HL-60 (cell line): ENCODE results near the gene TFCP2.

Source experiments
- DNase-seq, 2 experiments: peaks; one replicate each; pipeline ENCODE4 v3.0.0-alpha.2; 2010 to 2020; ENCODE audit warnings: low read depth in 1 of 2, low spot score in 1 of 2
- H3K27ac ChIP-seq: fragments of 250-450 bp; sonication (Bioruptor Pico); replicated peaks from 2 replicates; pipeline ENCODE4 v1.5.1; 2020; ENCODE audit warnings: mild to moderate bottlenecking, moderate library complexity
- H3K27me3 ChIP-seq: fragments of 250-450 bp; sonication (Bioruptor Pico); 2 replicates; pipeline ENCODE4 v1.5.1; 2021; ENCODE audit warnings: mild to moderate bottlenecking, moderate library complexity; ENCODE audit not compliant: insufficient read depth, poor library complexity, severe bottlenecking
- H3K4me3 ChIP-seq: replicated peaks from 2 replicates; pipeline ENCODE4 v1.5.1; 2011; ENCODE audit warnings: mild to moderate bottlenecking, control low read depth, low read length; ENCODE audit not compliant: insufficient read depth
- GABPA ChIP-seq: IDR thresholded peaks from 2 replicates; pipeline ENCODE4 v1.6.1; 2012; ENCODE audit warnings: low read depth
- POLR2AphosphoS5 ChIP-seq: IDR thresholded peaks from 2 replicates; pipeline ENCODE4 v1.6.1; 2012; ENCODE audit warnings: low read depth
- REST ChIP-seq: IDR thresholded peaks from 2 replicates; pipeline ENCODE4 v1.6.1; 2012; ENCODE audit warnings: low read depth; ENCODE audit not compliant: insufficient replicate concordance
- SPI1 ChIP-seq: IDR thresholded peaks from 2 replicates; pipeline ENCODE4 v1.6.1; 2012; ENCODE audit warnings: low read depth, mild to moderate bottlenecking, borderline replicate concordance
- TF ChIP-seq, protein P1 (sequence below): IDR thresholded peaks from one replicate; pipeline ENCODE4 v1.5.1; 2011; ENCODE audit warnings: low read length, control low read depth, inconsistent platforms; ENCODE audit not compliant: insufficient read depth

TFCP2 gene

DNA sequence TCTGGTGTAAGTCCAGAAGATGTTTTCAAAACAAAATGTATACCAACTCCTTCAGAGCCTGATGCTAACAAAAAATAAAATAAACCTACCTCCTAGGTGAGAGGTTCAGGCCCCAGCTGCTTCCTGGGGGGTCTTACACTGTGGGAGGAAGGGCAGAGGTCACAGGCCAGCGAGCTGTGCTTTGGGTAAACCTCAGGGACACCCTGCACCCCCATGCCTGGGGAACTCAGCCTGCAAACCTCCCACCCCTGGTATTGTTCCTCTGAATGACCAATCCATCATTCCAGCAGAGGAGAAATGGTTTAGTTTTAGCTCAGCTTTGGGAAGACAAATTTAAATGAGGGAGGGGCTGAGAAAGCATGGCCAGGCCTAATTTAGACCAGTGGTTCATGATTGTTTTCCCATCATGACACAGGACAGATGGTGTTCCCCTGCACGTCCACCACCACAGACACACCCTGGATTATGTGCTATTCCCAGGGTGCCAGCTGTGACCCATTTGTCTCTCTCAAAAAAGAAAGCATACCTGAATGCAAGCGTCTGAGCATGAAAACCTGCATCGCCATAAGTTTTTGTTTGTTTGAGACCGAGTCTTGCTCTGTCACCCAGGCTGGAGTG is 14.5 kb upstream of the TFCP2 start:
- no peaks in the 10 kb centered on the region for H3K27me3 ChIP-seq
- no peak for DNase-seq
- H3K4me3 ChIP-seq = no peak overlapping the region
- TF ChIP-seq GABPA (no peak), SPI1 (no peak), REST (no peak), POLR2AphosphoS5 (no peak)
- TF ChIP-seq, protein P1, sequence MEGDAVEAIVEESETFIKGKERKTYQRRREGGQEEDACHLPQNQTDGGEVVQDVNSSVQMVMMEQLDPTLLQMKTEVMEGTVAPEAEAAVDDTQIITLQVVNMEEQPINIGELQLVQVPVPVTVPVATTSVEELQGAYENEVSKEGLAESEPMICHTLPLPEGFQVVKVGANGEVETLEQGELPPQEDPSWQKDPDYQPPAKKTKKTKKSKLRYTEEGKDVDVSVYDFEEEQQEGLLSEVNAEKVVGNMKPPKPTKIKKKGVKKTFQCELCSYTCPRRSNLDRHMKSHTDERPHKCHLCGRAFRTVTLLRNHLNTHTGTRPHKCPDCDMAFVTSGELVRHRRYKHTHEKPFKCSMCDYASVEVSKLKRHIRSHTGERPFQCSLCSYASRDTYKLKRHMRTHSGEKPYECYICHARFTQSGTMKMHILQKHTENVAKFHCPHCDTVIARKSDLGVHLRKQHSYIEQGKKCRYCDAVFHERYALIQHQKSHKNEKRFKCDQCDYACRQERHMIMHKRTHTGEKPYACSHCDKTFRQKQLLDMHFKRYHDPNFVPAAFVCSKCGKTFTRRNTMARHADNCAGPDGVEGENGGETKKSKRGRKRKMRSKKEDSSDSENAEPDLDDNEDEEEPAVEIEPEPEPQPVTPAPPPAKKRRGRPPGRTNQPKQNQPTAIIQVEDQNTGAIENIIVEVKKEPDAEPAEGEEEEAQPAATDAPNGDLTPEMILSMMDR = no peak
- H3K27ac ChIP-seq = no peak overlapping the region

GRCh38 chr12:51186465-51187085 is 13.6 kb upstream of the TFCP2 start:
- no peak overlapping the region for H3K4me3 ChIP-seq
- TF ChIP-seq REST (no peak), POLR2AphosphoS5 (no peak), GABPA (no peak), SPI1 (no peak)
- TF ChIP-seq, protein P1 = no peak
- no peak for DNase-seq
- no peaks in the 10 kb centered on the region for H3K27me3 ChIP-seq
- H3K27ac ChIP-seq = peak overlapping the region; percentile 18

DNA sequence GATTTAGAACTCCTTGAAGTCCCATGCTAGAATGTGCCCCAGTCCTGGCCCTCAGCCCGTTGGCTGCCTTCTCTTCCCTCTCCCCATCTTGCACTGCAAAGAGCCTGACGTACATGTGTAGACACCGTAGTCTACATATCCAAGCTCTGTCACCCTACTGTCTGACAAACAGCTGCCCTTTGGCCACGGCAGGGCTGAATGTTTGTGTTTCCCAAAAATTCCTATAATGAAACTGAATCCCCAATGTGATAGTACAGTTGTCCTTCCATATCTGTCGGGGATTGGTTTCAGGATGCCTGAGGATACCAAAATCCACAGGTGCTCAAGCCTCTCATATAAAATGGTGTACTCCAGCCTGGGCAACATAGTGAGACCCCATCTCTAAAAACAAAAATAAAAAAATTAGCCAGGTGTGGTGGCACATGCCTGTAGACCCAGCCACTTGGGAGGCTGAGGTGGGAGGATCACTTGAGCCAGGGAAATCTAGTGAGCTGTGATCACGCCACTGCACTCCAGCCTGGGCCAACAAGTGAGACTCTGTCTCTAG is 12.3 kb upstream of the TFCP2 start:
- Histone ChIP-seq H3K27ac (no peak overlapping the region), H3K4me3 (no peak overlapping the region), H3K27me3 (no peaks in the 10 kb centered on the region)
- TF ChIP-seq SPI1 (no peak), REST (no peak), GABPA (no peak), POLR2AphosphoS5 (no peak)
- TF ChIP-seq, protein P1 = no peak
- DNase-seq = no peak
